Endothelial cell of umbilical vein (primary cell): ENCODE data around the gene POLR2L. TPM values are rescaled to one million over a fixed set of nuclear protein-coding genes. Genes with fewer than 3 reads are reported as not detected.

Experiments used
- BruUV-seq: library from RNA; stranded (reverse); fragments of 400-500 nt; replicated peaks from 2 replicates; lab custom pipeline; 2021; lab: Mats Ljungman, UMichigan
- CTCF ChIA-PET: fragments of 300-600, 350-600 bp; sonication (Branson Sonifier 250); formaldehyde crosslinking; loops from one replicate; lab custom pipeline; 2021; ENCODE audit warnings: antibody characterized with exemption, inconsistent platforms; lab: Charles Lee
- POLR2A ChIA-PET: fragments of 300-600, 350-600 bp; sonication (Branson Sonifier 250); formaldehyde crosslinking; loops from one replicate; lab custom pipeline; 2021; ENCODE audit warnings: antibody characterized with exemption, inconsistent platforms; lab: Charles Lee
- DNase-seq: peaks from one replicate; pipeline ENCODE4 v3.0.0-alpha.2; 2011; ENCODE audit warnings: low read depth, low spot score
- FAIRE-seq: peaks from 2 replicates; lab custom pipeline; 2011; peaks lifted over from hg19 to GRCh38; lab: Jason Lieb, UNC
- H2AFZ ChIP-seq: 2 replicates; pipeline ENCODE4 v1.6.0; 2012; ENCODE audit warnings: low read depth, low read length, control low read depth, inconsistent platforms
- H3K27ac ChIP-seq: 2 replicates; pipeline ENCODE4 v1.5.1; 2011; ENCODE audit warnings: low read depth, mild to moderate bottlenecking, control low read depth, low read length, moderate library complexity; ENCODE audit not compliant: insufficient read depth
- H3K27me3 ChIP-seq, 2 experiments: 2 replicates each; pipeline versions ENCODE4 v1.6.0 to v1.6.1; 2011; ENCODE audit warnings: low read length in 2 of 2, mixed read lengths in 1 of 2; ENCODE audit not compliant: control insufficient read depth in 2 of 2, insufficient read depth in 2 of 2
- H3K36me3 ChIP-seq, 2 experiments: 2 replicates in 1 of 2; 3 replicates in 1 of 2; pipeline ENCODE4 v1.5.1; 2011; ENCODE audit warnings: low read length in 2 of 2, mild to moderate bottlenecking in 1 of 2, moderate library complexity in 1 of 2; ENCODE audit not compliant: control insufficient read depth in 2 of 2, insufficient read depth in 2 of 2; ENCODE audit errors: extremely low read depth in 1 of 2
- H3K4me1 ChIP-seq: 3 replicates; pipeline ENCODE4 v1.5.1; 2011; ENCODE audit warnings: mild to moderate bottlenecking, low read length; ENCODE audit not compliant: control insufficient read depth, insufficient read depth; ENCODE audit errors: extremely low read depth
- H3K4me2 ChIP-seq: 2 replicates; pipeline ENCODE4 v1.6.1; 2011; ENCODE audit warnings: low read length, control low read depth, mixed read lengths; ENCODE audit not compliant: insufficient read depth
- H3K4me3 ChIP-seq, 3 experiments: fragments of 200-600 bp in 1 of 3; sonication (generic), shearing (Covaris generic) in 1 of 3; replicated peaks in 1 of 3; 2 replicates each; pipeline ENCODE4 v1.5.1; 2011 to 2016; ENCODE audit warnings: control low read depth in 3 of 3, low read length in 3 of 3, mild to moderate bottlenecking in 2 of 3, inconsistent platforms in 1 of 3, low read depth in 1 of 3, moderate library complexity in 1 of 3; ENCODE audit not compliant: insufficient read depth in 1 of 3
- H3K79me2 ChIP-seq: 2 replicates; pipeline ENCODE4 v1.6.0; 2012; ENCODE audit warnings: low read length, inconsistent platforms; ENCODE audit not compliant: control insufficient read depth, insufficient read depth
- H3K9ac ChIP-seq: replicated peaks from 2 replicates; pipeline ENCODE3; 2011; ENCODE audit warnings: low read length, control low read depth; ENCODE audit not compliant: insufficient read depth; ENCODE audit errors: extremely low read depth
- H3K9me1 ChIP-seq: replicated peaks from 3 replicates; pipeline ENCODE4 v1.6.0; 2011; ENCODE audit warnings: mild to moderate bottlenecking, low read length; ENCODE audit not compliant: control insufficient read depth, insufficient read depth; ENCODE audit errors: extremely low read depth
- H3K9me3 ChIP-seq: replicated peaks from 2 replicates; pipeline ENCODE4 v1.5.1; 2012; ENCODE audit warnings: low read length, inconsistent platforms; ENCODE audit not compliant: control insufficient read depth, insufficient read depth
- H4K20me1 ChIP-seq: replicated peaks from 2 replicates; pipeline ENCODE3; 2011; ENCODE audit warnings: mild to moderate bottlenecking, low read length; ENCODE audit not compliant: control insufficient read depth, insufficient read depth; ENCODE audit errors: extremely low read depth
- CTCF ChIP-seq, 2 donors: IDR thresholded peaks; 1 replicate in 1 of 2; 2 replicates in 1 of 2; pipeline ENCODE4 v1.5.1; 2011; ENCODE audit warnings: low read length in 2 of 2, mild to moderate bottlenecking in 2 of 2, moderate library complexity in 2 of 2, control low read depth in 1 of 2, inconsistent platforms in 1 of 2, low read depth in 1 of 2; ENCODE audit not compliant: insufficient read depth in 1 of 2; ENCODE audit errors: extremely low read depth in 1 of 2
- EZH2 ChIP-seq: IDR thresholded peaks from 2 replicates; pipeline ENCODE4 v1.6.1; 2012; ENCODE audit warnings: borderline replicate concordance, low read depth, mild to moderate bottlenecking, moderate library complexity, low read length, inconsistent platforms; ENCODE audit not compliant: severe bottlenecking
- FOS ChIP-seq: IDR thresholded peaks from 2 replicates; pipeline ENCODE4 v1.6.1; 2011; ENCODE audit warnings: mild to moderate bottlenecking, low read length, moderate library complexity, borderline replicate concordance; ENCODE audit not compliant: insufficient read depth
- GATA2 ChIP-seq: IDR thresholded peaks from 2 replicates; pipeline ENCODE4 v1.7.0; 2011; ENCODE audit warnings: low read depth, mild to moderate bottlenecking, moderate library complexity, mixed read lengths, low read length; ENCODE audit not compliant: insufficient read length, insufficient read depth
- JUN ChIP-seq: IDR thresholded peaks from 2 replicates; pipeline ENCODE4 v1.6.1; 2011; ENCODE audit warnings: borderline replicate concordance, low read depth; ENCODE audit not compliant: insufficient read length, insufficient read depth
- MAX ChIP-seq: IDR thresholded peaks from 2 replicates; pipeline ENCODE4 v1.6.1; 2011; ENCODE audit not compliant: insufficient read depth, insufficient read length
- MYC ChIP-seq: IDR thresholded peaks from one replicate; pipeline ENCODE4 v1.6.1; 2011; ENCODE audit warnings: mild to moderate bottlenecking, low read depth, low read length
- POLR2A ChIP-seq: IDR thresholded peaks from 2 replicates; pipeline ENCODE4 v1.6.1; 2012; ENCODE audit warnings: low read depth, mild to moderate bottlenecking, control low read depth, low read length
- POLR2AphosphoS5 ChIP-seq: IDR thresholded peaks from 2 replicates; pipeline ENCODE4 v1.6.1; 2012; ENCODE audit warnings: low read depth, mild to moderate bottlenecking, control low read depth, low read length, moderate library complexity; ENCODE audit not compliant: insufficient read depth
- dilution Hi-C: fragments of 300-500 bp; cut with MboI; formaldehyde crosslinking; loops from one replicate; pipeline ENCODE4 v1.15.0; 2019; ENCODE audit warnings: low sequenced_read_pairs; ENCODE audit not compliant: extremely low pct_ligation_motif_present
- intact Hi-C: fragments of 100-400 bp; cut with micrococcal nuclease; formaldehyde crosslinking; loops from one replicate; pipeline ENCODE4 v1.10.0; 2022
- polyA plus RNA-seq, 4 experiments: library from polyadenylated mRNA; depleted of rRNA in 3 of 4; stranded (reverse) in 3 of 4; unstranded in 1 of 4; fragments of >200 nt; gene quantifications; 2 replicates each; pipeline versions ENCODE4 v1.2.1 to v1.2.3, GENCODE V29; 2011 to 2012; ENCODE audit warnings: missing spikeins in 1 of 4
- total RNA-seq: library from RNA; stranded (reverse); gene quantifications from 2 replicates; pipeline ENCODE4 v1.2.3, GENCODE V29; 2021

The POLR2L gene
- total and polyA plus RNA-seq, 2 donors (not counting 3 experiments of a cell fraction or from before 2014, with no cell fraction given): 146 to 259 TPM

DNA sequence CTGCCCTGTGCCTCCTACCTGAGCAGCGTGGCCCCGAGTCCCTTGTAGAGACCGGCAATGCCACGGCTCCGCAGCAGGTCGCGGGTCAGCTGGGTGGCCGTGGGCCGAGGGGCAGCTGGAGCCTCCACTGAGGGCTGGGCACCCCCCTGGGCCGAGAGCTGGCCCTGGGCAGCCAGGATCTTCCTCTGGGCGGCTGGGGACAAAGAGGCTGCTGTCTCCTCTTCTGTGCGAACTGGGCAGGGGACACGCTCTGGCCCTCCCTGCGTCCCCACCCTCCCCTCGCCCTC, 49.9 kb downstream of the POLR2L start:
- no peak for TF ChIP-seq FOS
- no peak for TF ChIP-seq EZH2
- TF ChIP-seq POLR2AphosphoS5: no peak
- TF ChIP-seq JUN: no peak
- no peak for TF ChIP-seq GATA2
- no peak for TF ChIP-seq MYC
- TF ChIP-seq CTCF (IDR thresholded peaks at IDR 0.05; ENCODE audit: extremely low read depth in 1 of 2, insufficient read depth in 1 of 2, low read depth in 1 of 2, low read length in 2 of 2): no peak
- no peak for TF ChIP-seq POLR2A
- TF ChIP-seq MAX: no peak
- POLR2A ChIA-PET: no interaction called here
- no peak for DNase-seq
- no peak overlapping the region for H3K9ac ChIP-seq
- no peaks in the 10 kb centered on the region for H3K27me3 ChIP-seq
- no peaks in the 10 kb centered on the region for H3K9me1 ChIP-seq
- no peak for FAIRE-seq
- H3K4me3 ChIP-seq: no peak overlapping the region
- no peak overlapping the region for H3K27ac ChIP-seq
- peaks cover 11% of the 10 kb centered on the region for H3K79me2 ChIP-seq
- CTCF ChIA-PET: no interaction called here
- H3K4me1 ChIP-seq: peaks cover 14% of the 10 kb centered on the region
- no peak overlapping the region for H2AFZ ChIP-seq
- intact Hi-C loops (no loop called here), dilution Hi-C loops (no loop called here)
- no peaks in the 10 kb centered on the region for H4K20me1 ChIP-seq
- no peak overlapping the region for H3K4me2 ChIP-seq
- no peaks in the 10 kb centered on the region for H3K9me3 ChIP-seq
- H3K36me3 ChIP-seq: no peaks in the 10 kb centered on the region
- no TSS peak for BruUV-seq
